ENCODE measurements around the gene SLC39A12.

Gene SLC39A12

GRCh38 chr10:17965649-17966235, 14.0 kb downstream of the SLC39A12 start:
- DNase-seq: no peak

- no peak for DNase-seq
Measured at GRCh38 chr10:17974505-17974904, 22.8 kb downstream of the SLC39A12 start.

- no peak for DNase-seq
Measured at GRCh38 chr10:17980846-17981565, 29.3 kb downstream of the SLC39A12 start.

- DNase-seq: no peak
Measured at GRCh38 chr10:17981766-17982380, 30.2 kb downstream of the SLC39A12 start.

- peak; percentile 90 for DNase-seq
Measured at GRCh38 chr10:17984056-17984455, 32.3 kb downstream of the SLC39A12 start.

- DNase-seq: no peak
Measured at GRCh38 chr10:17984563-17984962, 32.8 kb downstream of the SLC39A12 start.

DNA sequence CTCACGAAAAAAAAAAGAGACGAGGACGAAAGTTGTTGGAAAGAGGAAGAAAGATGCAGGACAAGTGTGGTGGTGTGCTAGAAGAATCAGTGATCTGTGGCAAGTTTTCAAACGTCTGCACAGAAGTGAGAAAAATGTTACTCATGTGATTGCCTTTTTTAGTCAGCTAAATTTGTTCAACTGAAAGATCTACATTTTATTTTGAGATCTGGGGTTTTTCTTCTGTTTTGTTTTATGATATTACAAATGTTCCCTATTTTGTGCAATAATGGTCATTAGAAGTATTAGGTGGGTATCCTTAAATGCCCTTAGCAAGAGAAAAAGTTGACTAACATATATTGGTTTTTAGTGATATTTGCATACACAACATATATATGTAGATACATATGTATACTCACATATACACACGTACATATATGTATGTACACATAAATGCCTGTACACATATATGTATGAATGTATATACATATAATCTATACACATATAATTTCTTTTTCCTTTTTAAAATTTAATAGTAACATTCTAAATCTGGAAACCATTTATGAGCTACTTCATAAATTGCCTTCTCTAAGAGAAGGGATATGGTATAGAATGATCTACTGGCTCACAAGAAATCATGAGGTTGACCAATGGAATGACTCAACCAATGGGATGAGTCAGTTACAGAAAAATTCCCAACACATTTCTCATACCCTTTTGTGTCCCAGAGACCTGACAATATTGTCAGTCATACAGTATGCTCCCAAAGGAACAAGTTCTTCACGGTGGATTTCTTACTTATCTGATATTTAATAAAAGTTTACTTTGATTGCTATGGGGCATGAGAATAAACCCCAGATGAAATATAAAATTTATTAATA, 38.4 kb downstream of the SLC39A12 start:
- DNase-seq: peak; percentile 83

GRCh38 chr10:17992266-17992665, 40.5 kb downstream of the SLC39A12 start:
- DNase-seq: no peak

GRCh38 chr10:17993361-17993760, 41.6 kb downstream of the SLC39A12 start:
- no peak for DNase-seq

GRCh38 chr10:18000601-18001000, 48.9 kb downstream of the SLC39A12 start:
- no peak for DNase-seq

DNA sequence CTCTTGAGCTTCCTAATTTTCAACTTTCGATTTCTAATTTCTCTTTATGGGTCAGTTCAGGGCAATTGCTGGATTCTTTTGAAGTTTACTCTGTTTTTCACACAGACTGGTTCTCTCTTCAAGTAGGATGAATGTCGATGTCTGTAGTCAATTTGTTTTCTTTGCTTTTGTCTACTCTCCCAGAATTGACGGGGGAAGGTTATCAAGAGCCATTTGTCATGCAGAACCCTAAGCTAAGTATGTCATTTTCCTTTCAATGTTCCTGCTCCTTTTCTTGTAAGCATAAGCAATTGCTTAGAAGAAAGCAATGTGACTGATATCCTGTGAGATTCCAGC, 53.7 kb downstream of the SLC39A12 start:
- peak; percentile 20 for DNase-seq

DNA sequence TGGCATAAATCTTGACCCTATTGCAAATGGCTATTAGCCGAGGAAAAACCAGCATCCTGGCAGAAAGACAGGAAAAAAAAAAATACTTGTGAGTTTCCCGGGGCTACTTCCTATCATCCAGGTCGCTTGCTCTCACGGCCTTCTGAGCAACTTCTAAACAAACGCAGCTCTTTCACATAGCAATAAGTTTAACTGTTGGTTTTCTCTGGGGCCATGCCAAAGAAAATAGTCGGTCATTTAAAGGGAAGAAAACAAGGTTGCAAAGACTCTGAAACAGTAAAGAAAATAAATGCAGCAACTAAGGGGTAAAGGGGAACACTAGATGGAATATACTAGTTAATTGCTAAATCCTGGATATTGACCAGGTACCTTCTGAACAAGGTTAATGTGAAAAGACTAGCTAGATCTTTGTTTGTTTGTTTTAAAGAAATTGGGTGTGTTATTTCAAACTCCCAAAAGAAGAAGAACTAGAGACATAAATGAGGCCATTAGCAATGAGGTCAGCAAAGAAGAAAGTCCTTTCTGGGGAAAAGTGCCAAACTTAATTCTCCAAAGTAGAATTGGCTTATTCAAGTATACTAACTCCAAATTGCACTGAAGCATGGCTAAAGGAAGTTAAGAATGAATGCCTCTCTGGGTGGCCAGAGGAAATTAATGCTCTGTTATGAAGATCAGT, 54.2 kb downstream of the SLC39A12 start:
- no peak for DNase-seq

DNA sequence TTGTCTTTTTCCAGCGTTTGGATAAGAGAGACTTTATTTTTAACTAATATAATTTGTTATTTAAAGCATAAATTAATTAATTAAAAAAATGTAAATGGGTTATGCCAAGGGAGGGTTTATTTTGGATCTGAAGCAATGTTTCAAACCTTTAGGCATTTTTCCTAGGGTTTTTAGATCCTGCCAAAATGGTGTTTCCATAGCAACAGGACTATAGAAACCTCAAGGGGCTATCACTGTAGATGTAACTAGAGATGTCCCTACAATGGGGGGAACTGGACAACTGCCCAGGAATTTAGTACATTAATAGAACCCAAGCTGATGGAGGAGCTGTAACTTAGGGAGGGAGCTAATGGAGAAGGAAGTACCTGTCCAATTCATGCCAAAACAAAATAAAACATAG, 57.3 kb downstream of the SLC39A12 start:
- DNase-seq: no peak

GRCh38 chr10:18010050-18010449, 58.3 kb downstream of the SLC39A12 start:
- no peak for DNase-seq

DNA sequence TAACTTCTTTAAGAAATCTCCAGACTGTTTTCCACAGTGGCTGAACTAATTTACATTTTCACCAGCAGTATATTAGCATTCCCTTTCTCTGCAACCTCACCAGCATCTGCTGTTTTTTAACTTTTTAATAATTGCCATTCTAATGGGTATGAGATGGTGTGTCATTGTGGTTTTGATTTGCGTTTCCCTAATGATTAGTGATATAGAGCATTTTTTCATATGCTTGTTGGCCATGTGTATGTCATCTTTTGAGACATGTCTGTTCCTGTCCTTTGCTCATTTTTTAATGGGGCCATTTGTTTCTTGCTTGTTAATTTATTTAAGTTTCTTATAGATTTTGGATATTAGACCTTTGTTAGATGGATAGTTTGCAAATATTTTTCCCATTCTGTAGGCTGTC, 68.8 kb downstream of the SLC39A12 start:
- no peak for DNase-seq

GRCh38 chr10:18021725-18022480, 70.2 kb downstream of the SLC39A12 start:
- no peak for DNase-seq

DNA sequence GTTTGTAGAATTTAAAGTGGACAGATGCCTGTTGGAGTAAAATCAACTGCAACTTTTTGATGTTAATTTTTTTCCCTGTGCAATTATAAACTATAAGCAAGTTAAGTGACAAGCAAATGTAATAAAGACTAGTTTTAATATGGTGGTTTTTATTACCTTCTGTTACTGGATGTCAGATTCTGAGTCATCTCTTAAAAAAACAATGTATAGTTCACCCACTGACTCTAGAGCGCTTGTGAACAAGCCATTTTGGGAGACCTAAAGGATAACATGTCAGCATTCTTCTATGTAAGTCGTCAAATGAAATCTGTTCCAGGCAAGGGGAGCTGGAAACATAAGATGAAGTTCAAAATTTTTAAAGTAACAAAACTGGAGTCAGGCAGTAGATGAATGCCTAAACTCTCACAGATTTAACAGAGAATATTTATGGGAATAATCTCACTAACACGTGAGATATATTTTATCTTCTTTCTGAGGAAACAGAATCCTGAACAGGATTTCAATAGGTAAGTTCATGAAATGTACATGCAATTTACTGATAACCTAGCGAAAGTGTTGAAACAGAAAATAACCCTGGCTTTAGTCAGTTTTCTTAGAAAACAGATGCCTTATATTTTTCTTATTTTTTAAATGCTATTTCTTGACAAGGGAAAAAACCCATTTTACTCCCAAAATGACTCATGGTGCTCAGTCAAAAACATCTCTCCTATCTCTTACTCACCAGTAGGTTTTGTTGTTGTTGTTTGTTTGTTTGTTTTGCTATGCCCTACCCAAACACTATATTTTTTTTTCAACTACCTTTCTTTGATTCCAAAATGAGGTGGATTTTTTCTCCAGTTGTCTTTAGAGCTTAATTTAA, 91.7 kb downstream of the SLC39A12 start:
- DNase-seq: no peak

DNA sequence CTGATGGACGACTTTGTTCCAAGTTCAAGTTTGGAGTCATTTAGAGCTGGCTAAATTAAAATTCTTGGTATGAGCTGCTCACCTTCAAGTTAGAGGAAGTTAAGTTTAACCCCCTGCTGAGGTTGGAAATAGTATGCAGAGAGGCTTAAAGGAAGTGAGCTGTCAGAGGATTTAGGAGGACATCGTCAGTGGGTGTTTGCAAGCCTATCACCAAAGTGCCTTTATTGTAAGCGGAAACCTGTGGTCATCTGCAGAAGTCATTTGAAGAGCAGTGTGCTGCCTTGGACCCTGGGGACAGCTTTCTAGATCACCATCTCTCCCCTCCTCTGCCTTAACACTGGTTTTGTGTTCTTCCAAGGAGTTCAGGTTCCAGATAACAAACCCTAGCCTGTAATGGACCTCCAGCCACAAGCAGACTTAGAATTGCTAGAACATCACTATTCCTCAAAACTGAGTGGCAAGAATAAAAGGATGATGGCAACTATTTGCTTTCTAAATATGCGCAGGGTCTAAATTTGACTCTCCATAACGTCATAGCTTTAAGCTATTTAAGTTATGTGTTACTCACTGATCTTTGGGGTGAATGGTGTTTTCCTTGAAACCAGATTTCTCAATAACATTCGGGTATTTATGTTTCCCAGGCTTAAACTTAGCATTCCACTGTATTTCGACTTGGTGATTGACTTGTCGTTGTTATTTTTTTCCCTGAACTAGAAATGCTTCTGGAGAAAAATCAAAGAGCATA, 93.4 kb downstream of the SLC39A12 start:
- DNase-seq: peak; percentile 88

DNA sequence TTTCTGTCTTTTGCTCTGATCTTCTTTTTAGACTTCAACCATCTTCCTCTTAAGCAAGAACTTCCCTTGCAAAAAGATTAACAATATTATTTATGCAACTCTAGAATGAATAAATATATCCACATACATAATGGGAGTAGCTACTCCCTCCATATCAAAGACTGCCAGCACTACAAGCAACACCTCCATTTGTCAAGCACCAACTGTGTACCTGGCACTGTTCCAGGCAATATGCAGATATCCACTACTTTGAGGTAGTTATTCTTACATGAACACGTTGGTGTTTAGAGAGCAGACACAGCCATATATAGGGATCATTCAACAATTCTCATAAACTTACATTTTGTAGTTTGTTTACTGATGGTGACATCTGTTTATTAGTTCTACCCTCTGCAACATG, 104.9 kb downstream of the SLC39A12 start:
- DNase-seq: no peak

GRCh38 chr10:18059826-18060559, 108.3 kb downstream of the SLC39A12 start:
- no peak for DNase-seq
